Transverse colon (tissue), 4 donors: ENCODE measurements around the gene ZNF99.

Experiments used
- CTCF ChIP-seq, 5 experiments: fragments of 200-600 bp in 3 of 5; fragments of 450-650 bp in 2 of 5; sonication (generic) in 3 of 5; IDR thresholded peaks; 1 replicate in 2 of 5; 2 replicates in 3 of 5; pipeline ENCODE4 v1.5.1; 2016 to 2017; ENCODE audit warnings: antibody characterized with exemption in 5 of 5, inconsistent platforms in 3 of 5, mild to moderate bottlenecking in 2 of 5, moderate library complexity in 1 of 5
- EP300 ChIP-seq: sonication (generic); formaldehyde crosslinking; IDR thresholded peaks from one replicate; pipeline ENCODE4 v1.6.1; 2017; ENCODE audit warnings: antibody characterized with exemption, low read depth
- POLR2A ChIP-seq: fragments of 450-650 bp; IDR thresholded peaks from one replicate; pipeline ENCODE4 v1.6.1; 2016; ENCODE audit warnings: antibody characterized with exemption, mild to moderate bottlenecking, moderate library complexity
- POLR2AphosphoS5 ChIP-seq, 3 donors: sonication (generic); formaldehyde crosslinking; IDR thresholded peaks; one replicate each; pipeline ENCODE4 v1.6.1; 2016; ENCODE audit warnings: antibody characterized with exemption in 3 of 3

GRCh38 chr19:22735911-22736645 is 47.9 kb downstream of the ZNF99 start:
- no peak for TF ChIP-seq POLR2A
- no peak for TF ChIP-seq CTCF (IDR thresholded peaks at IDR 0.05)
- no peak for TF ChIP-seq POLR2AphosphoS5 (IDR thresholded peaks at IDR 0.05)
- no peak for TF ChIP-seq EP300
